SKM-1 treated with dmso at 0.1 percent for 144 hours (cell line): ENCODE data around the gene ADAMTS12.

Experiments
- DNase-seq: peaks from one replicate; lab custom pipeline; 2025; ENCODE audit not compliant: unreplicated experiment; lab: John Stamatoyannopoulos, UW

Gene ADAMTS12

DNA sequence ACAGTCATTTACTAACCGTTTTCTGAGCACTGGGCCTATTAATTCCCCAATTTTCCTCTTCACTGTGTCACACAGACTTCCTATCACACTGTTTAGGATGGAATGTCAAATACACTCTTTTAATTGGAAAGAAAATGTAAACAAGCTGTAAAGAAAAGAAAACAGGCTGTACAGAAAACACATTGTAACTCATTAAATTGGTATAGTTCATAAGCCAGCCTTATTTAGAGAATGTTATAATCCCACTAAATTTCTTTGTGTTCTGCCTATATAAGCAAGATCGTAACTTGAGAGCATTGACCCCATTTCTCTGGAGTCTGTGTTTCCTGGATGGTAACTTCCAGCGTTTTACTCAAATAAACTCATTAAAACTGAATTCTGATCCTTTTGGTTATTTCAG is 404.6 kb downstream of the ADAMTS12 start:
- DNase-seq = no peak

DNA sequence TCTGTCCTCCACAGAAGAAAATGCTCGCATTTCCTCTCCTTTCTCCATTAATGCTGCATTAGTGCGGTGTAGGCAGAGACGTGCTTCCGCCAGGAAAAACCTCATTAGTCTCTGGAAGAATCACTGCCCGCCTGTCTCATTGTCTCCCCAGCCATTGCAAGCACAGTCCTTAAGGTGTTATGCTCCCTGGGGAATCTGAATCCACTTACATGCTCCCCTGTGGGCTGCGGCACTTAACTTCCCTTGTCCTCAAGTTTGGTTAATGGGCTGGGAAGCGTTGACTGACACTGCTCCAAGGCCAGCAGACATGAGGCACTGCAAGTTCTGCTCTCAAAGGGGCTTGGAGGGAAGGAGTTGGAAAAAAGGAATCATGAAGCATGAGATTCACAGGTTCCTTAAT is 409.5 kb downstream of the ADAMTS12 start:
- no peak for DNase-seq

DNA sequence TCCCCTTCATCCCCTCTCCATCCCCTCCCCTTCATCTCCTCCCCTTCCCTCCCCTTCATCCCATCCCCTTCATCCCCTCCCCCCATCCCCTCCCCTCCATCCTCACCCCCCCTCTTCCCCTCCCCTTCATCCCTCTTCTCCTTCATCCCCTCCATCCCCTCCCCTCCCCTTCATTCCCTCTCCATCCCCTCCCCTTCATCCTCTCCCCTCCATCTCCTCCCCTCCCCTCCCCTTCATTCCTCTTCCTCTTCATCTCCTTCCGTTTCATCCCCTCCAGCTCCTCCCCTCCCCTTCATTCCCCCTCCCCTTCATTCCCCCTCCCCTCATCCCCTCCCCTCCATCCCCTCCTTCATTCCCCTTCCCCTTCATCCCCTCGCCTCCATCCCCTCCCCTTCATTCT is 410.9 kb downstream of the ADAMTS12 start:
- DNase-seq = no peak

DNA sequence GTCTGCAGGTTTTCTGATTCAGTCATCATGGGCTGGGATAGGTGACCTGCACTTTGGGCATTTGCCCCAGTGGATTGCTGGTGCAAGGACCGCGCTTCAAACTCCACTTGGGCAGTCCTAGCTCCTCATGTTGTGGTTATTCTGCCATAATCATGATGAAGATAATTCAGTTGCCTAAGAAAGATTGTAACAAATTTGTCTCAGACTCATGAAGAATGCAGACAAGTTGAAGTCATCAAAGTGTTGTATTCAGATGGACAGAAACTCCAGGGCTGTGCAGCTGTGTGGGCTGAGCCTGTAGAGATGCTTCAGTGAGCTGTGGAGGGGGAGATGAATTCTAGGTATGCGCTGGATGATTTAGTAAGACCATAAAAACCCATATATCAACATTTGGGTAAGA is 412.5 kb downstream of the ADAMTS12 start:
- DNase-seq = no peak

DNA sequence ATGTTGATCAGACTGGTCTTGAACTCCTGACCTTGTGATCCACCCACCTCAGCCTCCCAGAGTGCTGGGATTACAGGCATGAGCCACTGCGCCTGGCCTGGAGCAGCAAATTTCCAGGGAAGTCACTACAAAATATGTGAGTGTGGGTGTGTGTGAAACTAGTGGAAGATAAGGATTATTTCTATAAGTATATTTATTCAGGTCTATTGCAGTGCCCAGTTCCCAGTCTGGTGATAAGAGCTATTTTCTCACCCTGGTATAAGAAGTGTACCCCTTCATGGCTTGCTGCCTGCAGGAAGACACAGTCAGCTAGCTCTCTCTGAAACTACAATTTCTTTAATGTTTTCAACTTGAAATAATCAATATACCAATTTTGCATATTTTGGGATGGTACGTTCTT is 414.0 kb downstream of the ADAMTS12 start:
- no peak for DNase-seq

DNA sequence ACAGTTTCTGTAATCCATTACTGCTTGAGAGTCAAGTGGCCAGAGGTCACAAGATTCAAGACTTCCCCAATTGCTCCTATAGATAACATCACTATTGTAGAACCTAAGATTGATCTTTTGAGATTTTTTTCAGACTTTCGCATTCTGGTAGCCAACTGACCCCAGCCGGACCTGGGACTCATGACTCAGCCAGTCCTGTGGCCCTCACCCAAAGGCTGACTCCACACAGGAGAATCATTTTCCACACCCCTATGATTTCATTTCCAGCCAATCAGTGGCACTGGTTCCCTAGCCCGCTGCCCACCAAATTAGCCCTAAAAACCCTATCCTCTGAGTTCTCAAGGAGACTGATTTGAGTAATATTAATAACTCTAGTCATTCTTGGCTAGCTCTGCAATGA is 414.8 kb downstream of the ADAMTS12 start:
- no peak for DNase-seq

DNA sequence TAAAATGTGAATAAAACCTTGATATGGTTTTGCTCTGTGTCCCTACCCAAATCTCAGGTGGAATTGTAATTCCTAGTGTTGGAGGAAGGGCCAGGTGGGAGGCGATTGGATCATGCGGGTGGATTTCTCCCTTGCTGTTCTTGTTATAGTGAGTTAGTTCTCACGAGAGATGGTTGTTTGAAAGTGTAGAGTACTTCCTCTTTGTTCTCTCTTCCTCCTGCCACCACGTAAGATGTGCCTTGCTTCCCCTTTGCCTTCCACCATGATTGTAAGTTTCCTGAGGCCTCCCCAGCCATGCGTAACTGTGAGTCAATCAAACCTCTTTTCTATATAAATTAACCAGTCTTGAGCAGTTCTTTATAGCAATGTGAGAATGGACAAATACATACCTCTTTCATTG is 416.1 kb downstream of the ADAMTS12 start:
- DNase-seq = peak; percentile 25

DNA sequence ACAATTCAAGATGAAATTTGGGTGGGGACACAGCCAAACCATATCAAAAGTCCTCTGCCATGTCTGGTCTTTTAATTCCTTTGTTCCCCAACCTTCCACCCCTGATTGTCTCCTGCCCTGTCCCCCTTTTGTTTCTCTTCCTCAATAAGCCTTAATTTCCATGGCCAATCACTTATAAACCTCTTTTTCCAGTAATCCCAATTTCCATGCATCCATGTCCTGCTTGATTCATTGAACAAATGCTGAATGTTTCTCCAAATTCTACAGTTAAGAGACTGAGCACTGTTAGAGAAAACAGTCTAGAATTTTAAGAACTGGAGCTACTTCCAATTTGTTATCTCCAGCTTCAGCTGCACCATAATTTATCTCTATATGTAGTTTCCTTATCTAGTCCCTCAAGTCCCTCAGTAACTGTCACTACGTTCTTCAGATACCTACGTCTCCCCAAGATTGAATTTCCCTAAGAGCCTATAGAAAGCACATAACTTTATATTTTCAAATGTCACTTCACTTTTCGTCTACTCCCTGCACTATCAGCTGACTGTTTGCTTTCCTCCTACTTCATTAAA is 416.8 kb downstream of the ADAMTS12 start:
- peak; percentile 32 for DNase-seq

DNA sequence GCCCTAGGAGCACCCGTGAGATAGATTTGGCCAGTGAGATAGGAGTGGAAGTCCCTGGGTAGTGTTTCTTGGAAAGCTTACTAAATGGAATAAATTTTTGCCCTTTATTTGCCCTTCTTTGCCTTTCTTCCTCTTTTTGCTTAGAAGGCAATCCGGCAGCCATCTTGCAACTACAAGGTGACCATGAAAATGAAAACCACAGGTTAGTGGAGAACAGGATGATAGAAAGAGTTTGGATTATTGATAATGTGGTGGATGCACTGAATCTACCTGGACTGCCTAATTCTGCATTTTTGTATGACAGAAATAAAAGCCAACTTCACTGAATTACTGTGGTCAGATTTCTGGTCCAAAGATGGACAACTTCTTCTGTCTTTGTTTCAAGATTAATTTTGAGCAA is 417.8 kb downstream of the ADAMTS12 start:
- no peak for DNase-seq
